DLD1 (cell line): ENCODE data around the gene ATG9B.

ENCODE experiments used
- in situ Hi-C: cut with HindIII; loops from 2 replicates; pipeline ENCODE4 v1.10.0; 2017; ENCODE audit warnings: low sequenced_read_pairs

The ATG9B gene

DNA sequence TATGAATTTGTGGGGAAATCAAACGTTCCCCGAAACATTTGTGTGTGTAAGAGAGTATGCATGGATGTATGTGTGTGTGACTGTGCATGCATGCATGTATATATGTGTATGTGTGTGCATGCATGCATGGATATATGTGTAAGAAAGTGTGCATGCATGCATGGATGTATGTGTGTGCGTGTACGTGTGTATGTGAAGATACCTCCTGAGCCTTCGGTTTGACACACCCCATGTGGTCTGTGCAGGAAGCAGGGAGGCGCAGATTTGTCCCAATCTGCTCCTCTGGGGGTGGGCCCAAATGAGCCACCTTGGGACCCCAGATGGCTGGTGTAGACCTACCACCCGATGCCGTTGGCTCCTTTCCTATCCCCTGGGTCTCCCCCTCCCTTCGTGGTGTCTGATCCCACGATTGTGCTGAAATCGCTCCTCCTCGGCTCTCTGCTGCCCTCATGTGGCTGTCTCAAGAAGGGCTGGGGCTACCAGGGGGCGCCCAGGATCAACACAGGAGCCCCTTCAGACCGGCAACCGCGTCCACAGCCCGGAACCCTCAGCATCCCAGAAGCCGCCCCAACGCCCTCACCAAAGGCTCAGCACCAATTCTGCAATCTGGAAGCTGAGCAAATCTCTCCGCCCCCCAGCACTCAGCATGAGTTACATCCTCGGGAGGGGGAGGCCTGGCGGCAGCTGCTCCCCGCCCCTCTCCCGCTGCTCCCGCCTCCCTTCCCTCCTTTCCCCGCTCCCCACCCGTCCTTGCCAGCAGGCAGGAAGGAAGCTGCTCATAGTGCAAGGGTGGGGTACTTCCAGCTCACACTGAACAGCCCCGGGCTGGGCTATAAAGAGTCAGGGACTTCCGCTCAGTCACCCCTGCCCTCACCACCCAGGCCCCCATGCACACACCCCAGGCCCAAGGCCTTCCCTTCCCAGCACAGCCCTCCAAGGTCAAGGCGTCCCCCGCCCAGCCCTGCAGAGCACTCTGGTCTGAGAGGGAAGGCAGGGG is 35.8 kb downstream of the ATG9B start:
- in situ Hi-C loops, result no loop called here

DNA sequence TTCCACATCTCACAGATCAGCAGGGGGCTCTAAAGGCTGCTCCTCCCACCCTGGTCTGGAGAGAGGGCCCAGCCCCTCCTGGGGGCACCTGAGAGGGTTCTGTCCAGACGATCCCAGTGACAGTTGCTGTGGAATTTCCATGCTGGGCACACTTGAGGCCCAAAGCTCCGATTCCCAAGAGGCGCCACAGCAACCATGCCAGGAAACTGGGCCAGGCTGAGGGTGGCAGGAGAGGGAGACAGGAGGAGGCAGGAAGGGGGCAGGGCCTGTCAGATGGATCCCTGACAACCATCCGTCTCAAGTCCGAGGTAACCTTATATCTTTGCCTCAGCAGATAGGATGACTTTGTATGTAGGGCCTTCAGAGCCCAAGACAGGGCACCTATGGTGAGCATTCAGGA is 37.7 kb downstream of the ATG9B start:
- in situ Hi-C loops, result no loop called here

DNA sequence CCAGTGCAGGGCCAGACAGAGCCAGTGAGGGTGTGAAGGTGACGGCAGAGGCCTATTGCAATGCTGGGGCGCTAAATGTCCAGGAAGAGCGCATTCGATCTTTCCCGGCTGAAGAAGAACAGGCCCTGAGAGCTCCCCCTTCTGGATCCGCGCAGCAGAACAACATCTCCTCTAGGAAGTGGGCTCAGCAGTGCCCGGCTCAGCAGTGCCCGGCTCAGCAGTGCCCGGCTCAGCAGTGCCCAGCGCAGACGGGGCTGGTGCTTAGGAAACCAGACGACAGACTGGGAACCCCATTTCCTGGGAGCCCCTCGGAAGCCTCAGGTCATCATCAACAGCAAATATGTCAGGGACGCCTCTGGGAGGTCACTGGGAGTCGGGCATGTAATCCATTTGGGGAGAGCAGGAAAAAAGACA is 38.2 kb downstream of the ATG9B start:
- in situ Hi-C loops, result no loop called here

DNA sequence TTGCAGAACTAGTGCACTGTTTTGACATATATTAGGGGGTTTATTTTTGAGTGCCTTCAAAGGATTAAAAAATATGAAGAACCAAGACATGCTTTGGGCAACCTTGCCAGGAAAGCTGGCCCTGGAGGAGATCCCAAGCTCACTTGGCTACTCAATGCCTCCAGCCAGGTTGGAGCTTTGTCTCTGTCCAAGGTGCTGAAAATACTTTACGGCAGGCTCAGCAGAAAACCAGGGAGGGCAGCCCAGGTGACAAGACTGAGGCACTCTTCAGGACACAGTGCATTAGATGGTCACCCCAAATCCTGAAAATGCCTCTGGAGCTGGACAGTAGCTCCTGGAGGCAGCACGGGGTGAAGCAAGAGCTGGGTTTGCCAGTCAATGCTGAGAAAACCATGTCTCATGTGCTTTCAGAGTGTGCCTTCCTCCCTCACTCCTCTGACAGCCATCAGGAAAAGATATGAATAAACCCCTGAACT is 40.4 kb downstream of the ATG9B start:
- in situ Hi-C loops, result no loop called here

GRCh38 chr7:150982351-150982750 is 41.9 kb downstream of the ATG9B start:
- in situ Hi-C loops, result no loop called here

DNA sequence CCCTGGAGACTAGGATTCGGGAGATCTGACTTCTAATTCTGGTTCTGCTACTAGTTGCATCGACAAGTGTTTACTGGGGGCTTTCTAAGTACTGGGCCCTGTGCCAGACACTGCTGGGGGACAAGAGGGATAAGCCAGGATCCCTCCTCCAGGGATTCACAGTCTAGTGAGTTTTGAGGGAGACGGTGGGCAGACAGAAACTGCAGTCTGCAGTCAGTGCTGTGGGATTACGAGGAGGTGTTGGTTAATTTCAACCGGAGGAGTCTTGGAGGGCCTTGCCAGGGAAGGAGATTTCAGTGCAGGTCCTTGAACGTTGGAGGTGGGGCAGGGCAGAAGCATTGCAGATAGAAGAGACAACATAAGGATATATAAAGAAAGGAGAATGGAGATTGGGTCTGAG is 42.6 kb downstream of the ATG9B start:
- in situ Hi-C loops, result no loop called here

DNA sequence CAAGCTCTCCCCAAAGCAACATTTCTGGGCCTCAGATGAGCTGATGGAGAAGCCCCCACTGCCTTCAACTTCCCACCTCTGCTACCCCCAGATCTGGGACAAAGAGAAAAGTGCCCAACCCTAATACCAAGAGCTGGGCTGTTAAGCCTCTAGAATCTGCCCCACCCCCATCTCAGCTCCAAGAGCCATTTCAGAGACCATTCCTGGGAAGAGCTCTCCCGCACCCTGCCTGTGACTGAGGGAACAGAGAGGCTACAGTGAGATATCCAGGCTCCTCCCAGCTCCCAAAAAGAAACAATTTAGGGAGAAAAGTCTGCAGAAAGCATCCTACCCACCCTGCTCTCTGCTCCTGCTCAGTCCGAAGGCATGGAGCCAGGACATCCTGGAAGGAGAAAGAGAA is 43.6 kb downstream of the ATG9B start:
- in situ Hi-C loops, result no loop called here

DNA sequence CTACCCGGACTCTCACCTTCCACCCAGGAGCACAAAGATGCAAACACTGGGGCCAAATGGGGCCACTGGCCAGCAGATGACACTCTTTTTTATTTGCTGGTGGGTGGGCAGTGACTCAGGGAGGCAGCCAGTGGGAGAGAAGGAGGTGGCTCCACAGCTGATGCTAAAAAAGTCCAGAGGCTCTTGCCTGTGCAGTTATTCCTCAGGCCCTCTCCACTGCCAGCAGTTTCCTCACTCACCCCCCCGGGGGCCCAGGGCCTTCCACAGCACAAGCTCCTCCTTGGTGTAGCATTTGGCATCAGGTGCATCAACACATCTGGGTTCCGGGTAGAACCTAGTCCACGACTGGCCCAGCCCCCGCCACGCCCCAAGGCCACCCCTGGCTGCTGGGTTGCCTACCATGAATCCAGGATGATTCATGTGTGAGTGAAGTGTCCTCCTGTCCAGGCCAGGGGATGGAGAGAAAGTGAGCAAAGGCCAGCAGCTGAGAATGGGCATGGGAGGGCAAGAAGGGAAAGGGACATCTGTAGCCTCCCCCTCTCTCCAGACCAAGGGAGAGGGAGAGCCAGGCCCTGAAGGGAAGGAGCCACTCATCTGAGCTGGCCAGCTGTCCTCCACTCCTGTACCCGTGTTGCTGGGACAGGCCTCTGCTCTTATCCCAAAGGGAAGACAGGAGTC is 44.4 kb downstream of the ATG9B start:
- in situ Hi-C loops, result no loop called here

- in situ Hi-C loops, result no loop called here
Observed at GRCh38 chr7:150978126-150978789, 46.0 kb downstream of the ATG9B start, which contains the start of gene KCNH2. Gene KCNH2 (minus strand): TSS chr7:150978321. CDS start chr7:150977913, 408 bp downstream.

- in situ Hi-C loops, result no loop called here
Observed at GRCh38 chr7:150977382-150978125, 46.7 kb downstream of the ATG9B start.

DNA sequence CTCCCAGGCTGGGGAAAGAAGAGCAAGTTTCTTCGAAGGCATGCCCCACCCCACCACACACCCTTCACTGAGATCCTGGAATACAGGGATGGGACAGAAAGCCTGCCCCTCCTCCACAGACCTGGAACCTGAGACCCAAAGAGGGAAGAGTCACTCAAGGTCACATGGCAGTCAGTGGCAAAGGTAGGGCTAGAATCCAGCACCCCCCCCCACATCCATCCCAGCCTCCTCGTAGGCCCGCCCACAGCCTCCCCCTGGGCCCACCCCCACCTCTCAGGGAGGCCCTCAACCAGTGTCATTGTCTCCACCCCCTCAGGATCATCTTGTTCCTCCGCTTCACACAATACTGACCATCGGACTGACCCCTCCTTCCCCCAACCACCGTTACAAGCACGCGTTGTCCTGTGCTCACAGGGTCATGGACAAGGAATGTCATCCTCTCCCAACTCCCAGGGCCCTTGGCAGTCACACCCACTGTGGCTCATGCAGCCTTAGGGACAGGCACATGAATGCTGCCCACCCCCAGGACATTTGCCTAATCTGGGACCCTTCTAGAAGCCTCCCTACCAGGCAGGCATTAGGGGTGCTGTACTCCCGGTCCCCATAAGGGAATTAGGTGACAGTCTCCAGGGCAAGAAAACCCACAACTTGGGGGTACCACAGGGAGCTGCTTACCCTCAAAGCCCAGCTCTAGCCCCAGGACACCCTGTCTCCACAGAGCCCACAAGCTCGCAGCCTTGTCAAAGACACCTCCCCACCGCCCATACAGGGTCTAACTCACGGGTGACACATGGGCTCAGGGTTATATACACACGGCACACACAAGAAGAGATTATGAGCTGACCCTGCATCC is 47.5 kb downstream of the ATG9B start:
- in situ Hi-C loops, result no loop called here

DNA sequence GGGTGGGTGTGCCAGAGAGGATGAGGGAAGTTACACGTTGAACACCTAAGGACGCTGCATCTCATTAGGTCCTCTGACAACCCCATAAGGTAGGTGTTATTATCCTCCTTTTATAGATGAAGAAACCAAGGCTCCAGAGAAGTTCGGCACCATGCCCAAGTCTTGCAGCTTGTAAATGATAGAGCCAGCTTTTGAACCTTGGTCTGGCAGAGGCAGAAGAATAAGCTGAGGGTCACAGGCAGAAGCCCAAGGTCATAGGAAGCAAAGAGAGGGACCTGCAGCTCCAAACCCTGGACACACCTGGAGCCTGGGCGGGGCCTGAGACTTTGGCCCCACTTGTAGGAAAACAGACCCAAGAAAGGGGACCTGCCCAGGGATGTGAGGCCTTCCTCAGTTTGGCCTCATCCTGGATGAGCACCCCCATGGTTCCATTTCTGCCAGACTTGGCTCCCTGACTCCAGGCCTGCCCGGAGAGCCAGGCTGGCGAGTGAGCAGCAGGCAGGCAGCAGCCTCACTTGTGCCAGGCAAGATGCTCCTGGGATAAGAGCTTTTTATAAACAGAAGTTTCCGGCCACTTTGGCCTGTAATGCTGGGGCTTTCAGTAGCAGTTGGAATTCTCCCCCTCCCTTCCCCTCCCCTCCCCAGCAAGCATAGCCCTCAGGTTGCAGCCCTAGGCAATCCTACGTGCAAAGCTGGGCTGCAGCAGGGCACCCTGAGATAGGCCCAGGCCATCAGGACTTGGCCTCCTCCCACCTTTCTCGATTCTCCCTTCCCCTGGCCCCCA is 48.6 kb downstream of the ATG9B start:
- in situ Hi-C loops, result no loop called here

DNA sequence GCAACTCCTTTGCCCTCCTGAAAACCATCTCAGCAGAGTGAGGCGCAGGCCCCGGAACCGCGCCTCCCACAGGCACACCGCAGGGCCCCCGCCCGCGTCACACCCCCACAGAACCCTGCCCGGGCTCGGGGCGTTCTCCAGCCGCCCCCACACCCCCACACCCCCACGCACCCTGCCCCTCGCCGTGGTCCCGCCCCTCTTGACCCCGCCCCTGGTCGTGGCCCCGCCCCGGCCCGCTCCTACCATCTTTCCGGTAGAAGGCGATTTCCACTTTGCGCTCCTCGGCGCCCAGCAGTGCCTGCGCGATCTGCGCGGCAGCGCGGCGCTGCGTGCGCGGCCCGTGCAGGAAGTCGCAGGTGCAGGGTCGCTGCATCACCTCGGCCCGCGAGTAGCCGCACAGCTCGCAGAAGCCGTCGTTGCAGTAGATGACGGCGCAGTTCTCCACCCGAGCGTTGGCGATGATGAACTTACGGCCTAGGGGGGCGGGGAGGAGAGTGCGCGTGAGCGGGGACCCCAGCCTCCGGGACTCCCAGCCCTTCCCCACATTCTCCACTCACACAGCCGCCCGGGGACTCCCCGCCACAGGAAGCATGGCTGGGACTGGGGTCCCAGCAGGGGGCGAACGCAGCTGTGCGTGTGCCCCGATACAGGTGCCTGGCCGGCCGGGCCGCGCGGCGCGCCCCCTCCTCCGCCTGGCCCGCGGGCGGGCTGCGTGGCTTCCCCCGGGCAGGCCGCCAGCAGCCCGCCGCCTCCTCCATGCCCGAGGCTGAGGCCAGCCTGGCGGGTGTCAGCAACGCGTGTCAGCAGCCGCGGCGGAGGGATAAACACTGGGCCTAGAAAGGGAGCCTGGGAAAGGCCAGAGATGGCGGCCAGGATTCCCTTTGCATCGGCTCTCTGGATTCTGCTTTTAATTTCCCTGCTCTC is 49.6 kb downstream of the ATG9B start:
- in situ Hi-C loops, result loop anchor here (5.0 kb wide), 1 partner anchor 47 kb away; no protein-coding TSS in a partner anchor

DNA sequence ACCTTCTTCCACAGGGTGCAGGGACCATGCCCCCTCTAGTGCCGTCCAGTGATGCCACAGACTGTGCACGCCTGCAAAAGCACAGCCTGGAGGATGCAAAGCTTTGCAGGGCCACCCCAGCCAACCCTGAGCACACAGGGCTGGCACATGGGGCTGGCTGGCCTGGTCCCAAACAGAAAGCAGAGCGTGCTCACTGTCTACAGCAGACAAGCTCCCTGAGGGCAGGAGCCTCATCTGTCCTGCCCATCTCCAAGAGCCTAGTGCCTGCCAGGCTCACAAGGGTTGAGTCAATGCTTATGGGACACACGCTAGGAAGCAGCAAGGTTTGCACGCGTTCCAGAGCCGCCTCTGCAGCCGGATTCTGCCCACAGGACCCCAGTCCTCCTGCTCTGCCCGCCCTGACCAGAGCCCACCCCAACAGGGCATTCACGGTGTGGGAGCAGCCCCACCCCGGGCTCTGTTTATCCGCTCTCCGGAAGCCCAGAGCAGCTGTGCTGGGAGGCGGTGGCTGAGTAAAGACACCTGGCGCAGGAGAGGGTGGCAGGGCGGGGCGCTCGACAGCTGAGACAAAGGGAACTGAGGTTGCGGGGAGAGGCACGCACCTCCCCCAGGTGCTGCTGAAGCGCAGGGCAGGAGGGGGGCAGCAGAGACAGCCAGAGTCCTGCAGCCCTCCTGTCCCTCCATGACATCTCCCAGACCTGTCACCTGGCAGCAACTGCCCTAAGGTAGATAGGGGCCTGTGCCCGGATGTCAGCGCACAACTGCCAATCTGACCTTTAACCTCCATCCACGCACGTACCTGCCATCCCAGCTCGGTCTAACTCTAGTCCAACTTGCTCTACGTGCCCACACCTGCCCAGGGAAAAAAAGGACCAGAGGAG is 50.5 kb downstream of the ATG9B start:
- in situ Hi-C loops, result loop anchor here (5.0 kb wide), 1 partner anchor 47 kb away; no protein-coding TSS in a partner anchor

DNA sequence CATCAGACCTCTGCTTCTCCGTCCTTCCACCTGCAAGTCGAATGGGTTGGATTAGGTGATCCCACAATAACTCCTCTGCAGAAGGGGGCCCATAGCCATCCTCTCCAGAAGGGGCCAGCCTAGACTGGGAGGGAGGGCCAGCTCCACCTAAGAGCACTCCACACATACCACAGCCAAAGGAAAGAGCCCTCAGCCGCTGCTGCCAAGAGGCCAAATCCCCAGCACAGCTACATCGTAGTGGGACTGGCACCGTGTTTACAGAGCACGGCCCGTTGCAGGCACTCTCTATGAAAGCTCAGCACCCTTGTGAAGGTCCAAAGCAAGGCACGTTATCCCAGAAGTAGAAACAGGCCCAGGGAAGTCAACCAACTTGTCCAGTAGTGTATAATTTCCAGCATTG is 51.6 kb downstream of the ATG9B start:
- in situ Hi-C loops, result loop anchor here (5.0 kb wide), 1 partner anchor 45 kb away; no protein-coding TSS in a partner anchor

DNA sequence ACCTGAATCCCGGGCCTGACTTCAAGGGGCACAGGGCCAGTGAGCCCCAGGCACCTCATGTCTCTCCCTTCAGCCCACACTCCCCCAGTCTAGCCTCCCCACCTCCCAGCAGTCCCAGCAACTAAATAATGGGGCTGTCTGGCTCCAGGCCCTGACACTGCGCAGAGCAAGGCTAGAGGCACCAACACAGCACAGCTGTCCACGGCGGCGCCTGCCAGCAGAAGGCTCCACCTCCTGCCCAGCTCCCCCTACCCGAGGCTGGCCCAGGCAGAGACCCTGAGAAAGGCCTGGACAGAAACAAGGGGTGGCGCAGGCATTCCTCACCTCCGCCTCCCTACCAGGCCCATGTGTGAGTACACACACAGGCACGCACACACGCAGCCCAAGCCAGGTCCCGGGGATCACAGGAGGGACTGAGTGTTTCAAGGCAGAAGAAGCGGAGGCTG is 52.2 kb downstream of the ATG9B start:
- in situ Hi-C loops, result loop anchor here (5.0 kb wide), 1 partner anchor 45 kb away; no protein-coding TSS in a partner anchor
